H1 (cell line): ENCODE data around the gene ST6GALNAC3.
"Not testable (repeated sequence)": the region's sequence is repeated elsewhere in the genome, so short reads cannot be mapped to it uniquely, and the experiment has no call there.

Experiments
- MAFK ChIP-seq: IDR thresholded peaks from 2 replicates; pipeline ENCODE4 v1.6.1; 2012; ENCODE audit warnings: low read depth, mild to moderate bottlenecking, improper control_type of control experiment, low read length
- POLR2A ChIP-seq, 2 experiments: IDR thresholded peaks; 1 replicate in 1 of 2; 2 replicates in 1 of 2; pipeline ENCODE4 v1.6.1; 2011; ENCODE audit warnings: low read depth in 2 of 2, low read length in 2 of 2, mild to moderate bottlenecking in 2 of 2; ENCODE audit errors: control extremely low read depth in 1 of 2
- TF ChIP-seq, protein P1 (sequence below), 3 experiments: IDR thresholded peaks; 1 replicate in 2 of 3; 2 replicates in 1 of 3; pipeline versions ENCODE4 v1.5.1 to v1.6.1; 2011; ENCODE audit warnings: low read length in 3 of 3, mild to moderate bottlenecking in 3 of 3, inconsistent platforms in 2 of 3, low read depth in 1 of 3, moderate library complexity in 1 of 3; ENCODE audit not compliant: insufficient read depth in 1 of 3; ENCODE audit errors: control extremely low read depth in 1 of 3

DNA sequence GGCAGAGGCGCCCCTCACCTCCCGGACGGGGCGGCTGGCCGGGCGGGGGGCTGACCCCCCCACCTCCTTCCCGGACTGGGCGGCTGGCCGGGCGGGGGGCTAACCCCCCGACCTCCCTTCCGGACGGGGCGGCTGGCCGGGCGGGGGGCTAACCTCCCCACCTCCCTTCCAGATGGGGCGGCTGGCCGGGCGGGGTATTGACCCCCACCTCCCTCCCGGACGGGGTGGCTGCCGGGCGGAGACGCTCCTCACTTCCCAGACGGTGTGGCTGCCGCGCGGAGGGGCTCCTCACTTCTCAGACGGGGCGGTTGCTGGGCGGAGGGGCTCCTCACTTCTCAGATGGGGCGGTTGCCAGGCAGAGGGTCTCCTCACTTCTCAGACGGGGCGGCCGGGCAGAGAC is 37.8 kb downstream of the ST6GALNAC3 start:
- not testable (repeated sequence) for TF ChIP-seq POLR2A (IDR thresholded peaks at IDR 0.05; ENCODE audit: control extremely low read depth in 1 of 2, low read depth in 2 of 2, low read length in 2 of 2); MAFK
- TF ChIP-seq, protein P1, sequence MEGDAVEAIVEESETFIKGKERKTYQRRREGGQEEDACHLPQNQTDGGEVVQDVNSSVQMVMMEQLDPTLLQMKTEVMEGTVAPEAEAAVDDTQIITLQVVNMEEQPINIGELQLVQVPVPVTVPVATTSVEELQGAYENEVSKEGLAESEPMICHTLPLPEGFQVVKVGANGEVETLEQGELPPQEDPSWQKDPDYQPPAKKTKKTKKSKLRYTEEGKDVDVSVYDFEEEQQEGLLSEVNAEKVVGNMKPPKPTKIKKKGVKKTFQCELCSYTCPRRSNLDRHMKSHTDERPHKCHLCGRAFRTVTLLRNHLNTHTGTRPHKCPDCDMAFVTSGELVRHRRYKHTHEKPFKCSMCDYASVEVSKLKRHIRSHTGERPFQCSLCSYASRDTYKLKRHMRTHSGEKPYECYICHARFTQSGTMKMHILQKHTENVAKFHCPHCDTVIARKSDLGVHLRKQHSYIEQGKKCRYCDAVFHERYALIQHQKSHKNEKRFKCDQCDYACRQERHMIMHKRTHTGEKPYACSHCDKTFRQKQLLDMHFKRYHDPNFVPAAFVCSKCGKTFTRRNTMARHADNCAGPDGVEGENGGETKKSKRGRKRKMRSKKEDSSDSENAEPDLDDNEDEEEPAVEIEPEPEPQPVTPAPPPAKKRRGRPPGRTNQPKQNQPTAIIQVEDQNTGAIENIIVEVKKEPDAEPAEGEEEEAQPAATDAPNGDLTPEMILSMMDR (IDR thresholded peaks at IDR 0.05; ENCODE audit: control extremely low read depth in 1 of 3, insufficient read depth in 1 of 3, low read depth in 1 of 3, low read length in 3 of 3), result not testable (repeated sequence)
